Measurements from ENCODE around the gene TBCC.

Gene TBCC

DNA sequence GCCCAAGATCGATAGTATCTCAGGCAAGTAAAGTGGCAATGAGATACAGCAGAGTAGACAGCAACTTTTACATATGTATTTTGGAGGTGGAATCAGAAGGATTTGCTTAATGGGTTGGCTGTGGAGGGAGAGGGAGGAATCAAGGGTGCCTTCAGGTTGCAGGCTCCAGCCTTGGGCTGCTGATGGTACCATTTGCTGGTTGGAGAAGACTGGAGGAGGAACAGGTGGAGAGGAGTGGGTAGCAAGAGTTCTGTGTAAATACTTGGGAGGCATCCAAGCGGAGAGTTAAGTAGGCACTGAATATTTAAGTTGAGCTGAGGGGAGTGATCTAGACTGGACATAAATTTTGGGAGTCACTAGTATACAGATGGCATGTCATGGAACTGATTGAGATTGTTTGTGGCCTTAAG is 41.2 kb upstream of the TBCC start:
- DNase-seq (ENCODE audit: extremely low spot score): no peak
- TF ChIP-seq, protein P1, sequence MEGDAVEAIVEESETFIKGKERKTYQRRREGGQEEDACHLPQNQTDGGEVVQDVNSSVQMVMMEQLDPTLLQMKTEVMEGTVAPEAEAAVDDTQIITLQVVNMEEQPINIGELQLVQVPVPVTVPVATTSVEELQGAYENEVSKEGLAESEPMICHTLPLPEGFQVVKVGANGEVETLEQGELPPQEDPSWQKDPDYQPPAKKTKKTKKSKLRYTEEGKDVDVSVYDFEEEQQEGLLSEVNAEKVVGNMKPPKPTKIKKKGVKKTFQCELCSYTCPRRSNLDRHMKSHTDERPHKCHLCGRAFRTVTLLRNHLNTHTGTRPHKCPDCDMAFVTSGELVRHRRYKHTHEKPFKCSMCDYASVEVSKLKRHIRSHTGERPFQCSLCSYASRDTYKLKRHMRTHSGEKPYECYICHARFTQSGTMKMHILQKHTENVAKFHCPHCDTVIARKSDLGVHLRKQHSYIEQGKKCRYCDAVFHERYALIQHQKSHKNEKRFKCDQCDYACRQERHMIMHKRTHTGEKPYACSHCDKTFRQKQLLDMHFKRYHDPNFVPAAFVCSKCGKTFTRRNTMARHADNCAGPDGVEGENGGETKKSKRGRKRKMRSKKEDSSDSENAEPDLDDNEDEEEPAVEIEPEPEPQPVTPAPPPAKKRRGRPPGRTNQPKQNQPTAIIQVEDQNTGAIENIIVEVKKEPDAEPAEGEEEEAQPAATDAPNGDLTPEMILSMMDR (IDR thresholded peaks at IDR 0.05; ENCODE audit: control extremely low read depth, extremely low read depth, low read depth, missing control alignments): no peak
- ChIA-PET POLR2A (interaction anchor here (0.9 kb wide), 1 partner anchor 9 kb away, joined by 6 read pairs; no protein-coding TSS in a partner anchor), CTCF (interaction anchor here (1.0 kb wide), 1 partner anchor 97 kb away, joined by 3 read pairs; no protein-coding TSS in a partner anchor)

DNA sequence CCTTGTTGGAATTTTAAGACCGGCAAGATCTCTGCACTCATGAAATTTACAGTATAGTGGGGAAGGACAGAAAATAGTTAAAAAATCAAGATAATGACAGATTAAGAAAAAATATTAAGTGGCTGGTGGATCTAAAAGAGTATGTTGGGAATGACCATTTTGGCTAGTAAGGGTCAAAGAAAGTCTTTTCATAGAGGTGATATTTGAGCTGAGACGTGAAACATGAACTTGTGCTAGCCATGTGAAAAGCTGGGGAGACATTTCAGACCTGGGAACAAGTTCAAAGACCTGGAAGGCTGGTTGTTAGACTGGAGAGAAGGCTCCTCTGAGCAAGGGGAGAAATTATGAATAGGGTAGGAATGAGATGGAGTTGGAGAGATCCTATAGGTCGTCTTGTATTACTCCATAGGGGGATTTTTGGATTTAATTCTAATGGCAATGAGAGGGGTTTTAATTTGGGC is 40.7 kb upstream of the TBCC start:
- POLR2A ChIA-PET: interaction anchor here (1.0 kb wide), 1 partner anchor 15 kb away, joined by 3 read pairs; no protein-coding TSS in a partner anchor

DNA sequence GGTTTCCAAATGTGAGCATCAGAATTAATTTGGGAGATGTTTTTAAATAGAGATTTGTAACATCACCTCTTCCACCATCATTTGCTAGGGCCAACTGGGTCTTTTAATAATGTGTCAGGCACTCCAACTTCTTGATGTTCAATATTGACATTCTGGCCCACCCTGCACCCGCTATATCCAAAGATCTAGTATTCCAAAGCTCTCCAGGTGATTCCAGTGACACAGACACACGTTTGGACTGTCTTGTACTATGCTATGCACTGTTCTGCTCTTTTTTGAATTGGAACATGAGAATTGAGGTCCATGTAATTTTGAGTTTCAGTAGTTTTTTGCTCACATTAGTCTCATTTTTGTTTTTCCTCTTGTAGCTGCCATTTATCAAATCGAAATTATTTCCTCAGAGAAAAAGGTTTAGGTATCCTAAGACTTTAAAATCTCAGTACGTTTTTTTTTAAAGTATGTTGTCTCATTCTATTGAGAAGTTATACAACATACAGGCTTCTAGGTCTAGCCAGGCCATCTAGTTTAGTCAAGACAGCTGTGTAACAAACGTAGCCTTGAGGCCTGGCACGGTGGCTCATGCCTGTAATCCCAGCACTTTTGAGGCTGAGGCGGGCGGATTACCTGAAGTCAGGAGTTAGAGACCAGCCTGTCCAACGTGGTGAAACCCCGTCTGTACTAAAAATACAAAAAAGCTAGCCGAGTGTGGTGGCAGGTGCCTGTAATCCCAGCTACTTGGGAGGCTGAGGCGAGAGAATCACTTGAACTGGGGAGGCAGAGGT is 39.0 kb upstream of the TBCC start:
- DNase-seq (ENCODE audit: extremely low spot score): no peak
- ChIA-PET POLR2A (interaction anchor here (0.5 to 1.6 kb wide), 3 partner anchors 44 to 221 kb away, joined by 3 read pairs; partner anchors contain the start of gene UBR2), CTCF (interaction anchor here (1.0 to 2.0 kb wide), 2 partner anchors 9 to 43 kb away, joined by 3 to 4 read pairs; no protein-coding TSS in a partner anchor)
- TF ChIP-seq, protein P1 (IDR thresholded peaks at IDR 0.05; ENCODE audit: control extremely low read depth, extremely low read depth, low read depth, missing control alignments): no peak

More for the DNA sequence above, 40.7 kb upstream of the TBCC start:
- no peak for DNase-seq (ENCODE audit: extremely low spot score)
- CTCF ChIA-PET: interaction anchor here (1.0 to 2.0 kb wide), 2 partner anchors 11 to 97 kb away, joined by 3 to 4 read pairs; no protein-coding TSS in a partner anchor
- TF ChIP-seq, protein P1 (IDR thresholded peaks at IDR 0.05; ENCODE audit: control extremely low read depth, extremely low read depth, low read depth, missing control alignments): no peak

DNA sequence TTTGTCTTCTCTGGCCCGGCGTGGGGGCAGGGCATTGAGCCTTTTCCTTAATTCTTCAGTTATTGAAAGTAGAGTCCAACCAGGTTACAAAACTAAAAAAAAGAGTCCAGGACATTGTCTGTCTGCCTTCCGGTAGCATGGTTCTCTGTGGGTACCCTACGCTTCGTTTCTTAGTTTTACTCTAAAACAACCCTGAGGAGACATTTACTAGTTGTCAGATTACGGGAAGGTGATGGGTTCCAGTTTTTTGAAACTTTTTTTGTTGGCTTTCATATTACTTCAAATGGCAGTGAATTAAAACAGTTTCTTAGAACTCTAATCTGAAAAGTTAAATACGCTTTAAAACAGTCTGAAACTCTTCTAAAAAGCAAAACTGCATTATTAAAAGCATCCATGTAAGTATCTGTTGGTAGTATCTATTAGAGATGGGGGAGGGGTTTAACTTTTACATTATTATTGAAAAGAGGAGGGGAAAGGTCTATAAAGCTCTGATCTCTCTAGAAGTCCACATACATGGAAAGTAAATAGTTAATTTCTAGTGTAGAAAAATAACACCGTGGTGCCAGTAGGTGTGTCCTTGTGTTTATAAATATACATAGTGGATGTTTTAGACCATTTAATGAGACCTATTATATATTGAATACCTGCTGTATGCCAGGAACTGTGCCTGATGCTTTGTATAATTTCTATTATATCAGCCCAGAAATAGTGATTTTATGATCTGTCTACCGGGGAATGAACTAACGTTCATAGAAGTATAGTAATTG is 38.2 kb upstream of the TBCC start:
- no peak for DNase-seq (ENCODE audit: extremely low spot score)
- TF ChIP-seq, protein P1 (IDR thresholded peaks at IDR 0.05; ENCODE audit: control extremely low read depth, extremely low read depth, low read depth, missing control alignments): no peak
- ChIA-PET POLR2A (interaction anchor here (0.5 to 1.6 kb wide), 2 partner anchors 43 to 220 kb away, joined by 3 read pairs; partner anchors contain the start of gene UBR2), CTCF (interaction anchor here (1.0 to 2.0 kb wide), 2 partner anchors 9 to 43 kb away, joined by 3 to 4 read pairs; no protein-coding TSS in a partner anchor)

DNA sequence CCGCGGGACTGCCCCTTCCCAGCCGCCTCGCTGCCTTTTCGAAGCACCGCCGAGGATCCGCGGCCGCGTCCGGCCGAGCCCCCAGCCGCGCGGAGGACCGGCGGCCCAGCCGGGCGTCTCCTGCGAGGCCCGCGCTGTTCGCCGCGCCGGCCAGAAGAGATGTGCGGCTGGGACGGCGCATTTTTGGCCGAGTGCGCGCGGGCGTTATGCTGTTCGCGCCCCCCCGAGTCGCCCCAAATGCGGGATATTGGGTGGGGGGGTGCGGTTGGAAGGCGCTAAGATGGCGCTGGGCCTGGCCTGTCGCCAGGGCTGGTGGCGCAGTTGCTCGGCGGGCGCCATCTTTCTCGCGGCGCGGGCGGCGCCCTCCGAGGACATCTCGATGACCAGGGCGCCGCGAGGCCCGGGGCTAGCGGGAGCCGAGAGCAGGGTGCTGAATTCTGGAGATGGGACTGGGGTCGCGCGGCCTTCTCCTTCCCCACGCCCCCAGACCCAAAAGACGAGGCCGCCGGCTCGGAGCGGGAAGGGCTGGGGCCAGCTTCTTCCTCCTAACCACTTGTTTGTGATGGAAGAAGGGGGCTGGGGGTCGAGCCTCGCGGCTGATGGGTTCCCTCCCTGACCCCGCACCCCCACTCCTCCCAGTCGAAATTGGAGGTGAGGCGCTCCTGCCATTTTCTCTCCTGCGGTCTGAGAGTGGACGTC is 37.4 kb upstream of the TBCC start:
- TF ChIP-seq, protein P1 (IDR thresholded peaks at IDR 0.05; ENCODE audit: control extremely low read depth, extremely low read depth, low read depth, missing control alignments): no peak
- ChIA-PET CTCF (no interaction called here), POLR2A (interaction anchor here (0.6 to 2.4 kb wide), 4 partner anchors 12 to 408 kb away, joined by 3 to 18 read pairs (median 3); partner anchors contain the start of gene UBR2)
- DNase-seq (ENCODE audit: extremely low spot score): peak; percentile 78
